GM18511 (cell line): ENCODE data around the gene CDKL1.
"Not testable (repeated sequence)": the region's sequence is repeated elsewhere in the genome, so short reads cannot be mapped to it uniquely, and the experiment has no call there.

Experiments used
- ATAC-seq: cut with Tn5 transposase; IDR thresholded peaks from one replicate; pipeline ENCODE4 v1.9.1; 2021; ENCODE audit warnings: mild to moderate bottlenecking, moderate library complexity; ENCODE audit not compliant: unreplicated experiment

Gene CDKL1

DNA sequence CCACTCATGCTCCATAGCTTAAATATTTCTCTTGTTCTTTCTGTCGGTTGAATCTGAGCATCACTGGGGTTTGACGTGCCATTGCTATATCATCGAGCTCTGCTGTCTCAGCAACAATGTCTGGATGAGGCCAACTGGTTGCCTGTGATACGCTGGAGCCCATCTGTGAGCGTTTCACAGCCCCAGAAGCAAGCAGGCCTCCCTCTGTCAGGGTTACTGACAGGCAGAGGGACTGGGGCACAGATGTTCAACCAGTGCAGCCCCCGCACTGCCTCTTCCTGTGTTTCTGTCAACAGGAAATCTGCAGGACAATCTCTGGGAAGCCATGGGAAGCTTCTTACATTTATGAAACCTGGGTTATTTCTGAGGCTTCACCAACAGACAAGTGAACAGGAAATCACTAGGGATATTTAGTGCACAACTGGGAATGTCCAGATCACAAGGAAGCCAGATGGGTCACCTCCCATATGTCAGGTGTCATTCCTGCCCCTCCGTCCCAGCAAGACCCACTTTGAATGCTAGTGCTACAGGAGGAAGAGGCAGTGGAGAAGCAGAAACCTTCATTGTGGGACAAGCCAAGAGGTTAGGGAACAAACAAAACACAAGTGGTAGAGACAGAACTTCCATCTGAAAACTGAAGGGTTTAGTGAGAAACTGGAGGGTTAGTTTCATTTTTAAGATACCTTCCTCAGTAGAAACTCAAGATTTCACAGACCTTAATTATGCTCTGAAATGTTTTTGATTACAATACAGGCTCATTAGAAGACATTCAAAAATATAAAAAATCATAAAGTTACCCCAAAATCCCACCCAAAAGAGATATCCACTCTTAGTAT is 60.5 kb downstream of the CDKL1 start:
- no peak for ATAC-seq

- no peak for ATAC-seq
Measured at GRCh38 chr14:50335389-50335788, 61.3 kb downstream of the CDKL1 start.

GRCh38 chr14:50334211-50334610 is 62.5 kb downstream of the CDKL1 start:
- ATAC-seq = no peak

- ATAC-seq = no peak
Measured at GRCh38 chr14:50333014-50333509, 63.6 kb downstream of the CDKL1 start.

- no peak for ATAC-seq
Measured at GRCh38 chr14:50331596-50331995, 65.1 kb downstream of the CDKL1 start.

- peak; percentile 89 for ATAC-seq
Measured at GRCh38 chr14:50321009-50321660, 75.5 kb downstream of the CDKL1 start.

GRCh38 chr14:50320283-50320682 is 76.4 kb downstream of the CDKL1 start:
- ATAC-seq = peak; percentile 50

DNA sequence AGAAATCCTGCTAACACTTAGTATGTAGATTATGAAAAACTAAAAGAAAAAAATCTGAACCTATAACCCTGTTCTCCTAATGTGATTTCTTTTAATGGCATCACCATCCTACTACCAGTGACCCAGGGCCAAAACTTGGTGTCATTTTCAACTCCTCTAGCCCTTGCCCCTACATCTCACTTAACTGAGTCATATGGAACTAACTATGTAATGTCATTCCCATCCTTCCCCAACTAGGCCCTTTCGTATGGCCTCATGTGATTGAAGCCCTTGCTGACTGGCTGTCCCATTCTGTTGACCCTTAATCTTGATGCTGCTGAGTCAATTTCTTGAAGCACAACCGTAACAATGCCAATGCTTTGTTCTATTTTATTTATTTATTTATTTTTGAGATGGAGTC is 77.0 kb downstream of the CDKL1 start:
- ATAC-seq = no peak

GRCh38 chr14:50319293-50319692 is 77.4 kb downstream of the CDKL1 start:
- ATAC-seq = no peak

GRCh38 chr14:50318031-50318626 is 78.6 kb downstream of the CDKL1 start:
- no peak for ATAC-seq

DNA sequence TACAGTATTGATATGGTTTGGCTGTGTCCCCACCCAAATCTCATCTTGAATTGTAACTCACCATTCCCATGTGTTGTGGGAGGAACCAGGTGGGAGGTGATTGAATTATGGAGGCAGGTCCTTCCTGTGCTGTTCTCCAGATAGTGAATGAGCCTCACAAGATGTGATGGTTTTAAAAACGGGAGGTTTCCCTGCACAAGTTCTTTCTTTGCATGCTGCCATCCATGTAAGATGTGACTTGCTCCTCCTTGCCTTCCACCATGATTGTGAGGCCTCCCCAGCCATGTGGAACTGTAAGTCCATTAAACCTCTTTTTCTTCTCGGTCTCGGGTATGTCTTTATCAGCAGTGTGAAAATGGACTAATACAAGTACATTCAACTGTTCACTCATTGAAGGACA is 82.6 kb downstream of the CDKL1 start:
- ATAC-seq = not testable (repeated sequence)

GRCh38 chr14:50312734-50313054 is 84.0 kb downstream of the CDKL1 start:
- ATAC-seq = peak; percentile 31

DNA sequence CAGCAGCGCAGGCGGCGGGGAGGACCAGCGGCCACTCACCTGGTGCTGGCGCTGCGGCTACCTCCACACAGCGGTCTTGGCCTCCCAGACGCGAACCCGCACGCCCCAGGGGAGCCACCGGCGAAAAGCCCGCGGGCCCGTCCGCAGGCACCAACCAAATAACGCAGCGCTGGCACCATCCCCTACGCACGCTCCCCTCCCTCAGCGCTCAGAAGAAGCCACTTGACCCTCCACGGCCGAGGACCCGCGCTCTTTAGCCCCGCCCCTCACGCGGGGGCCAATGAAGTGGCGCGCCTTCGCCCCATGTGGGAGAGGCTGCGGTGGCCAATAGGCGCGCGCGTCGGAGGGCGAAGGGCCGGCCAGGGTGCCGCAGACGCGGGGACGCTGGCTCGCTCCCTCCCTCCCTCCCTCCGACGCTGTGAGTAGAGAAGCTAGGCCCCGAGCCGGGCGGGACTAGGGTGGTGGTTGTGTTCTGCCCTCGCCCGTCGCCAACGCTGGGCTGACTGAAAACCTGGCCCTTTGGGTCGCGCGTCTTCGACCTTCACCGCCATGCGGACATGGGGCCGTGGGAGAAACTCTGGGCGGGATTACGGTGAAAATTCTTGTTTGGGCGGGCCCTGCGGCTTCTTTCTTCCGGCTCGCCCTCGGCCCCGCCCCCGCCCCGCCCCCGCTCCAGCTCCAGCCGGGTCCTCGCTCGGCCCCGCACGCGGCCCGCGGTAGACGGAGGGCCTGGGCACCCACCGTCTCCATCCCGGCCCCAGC is 84.5 kb downstream of the CDKL1 start, which contains the start of the genes DMAC2L and L2HGDH:
Gene DMAC2L, plus strand, starts transcription at position 353 of the 762 bp plus-strand sequence. CDS start 9,164 bp downstream, outside the sequence.
Gene L2HGDH, minus strand, starts transcription at position 258 of the 762 bp plus-strand sequence. Its CDS starts 79 bp downstream, at position 179.
- peak; percentile 94 for ATAC-seq

DNA sequence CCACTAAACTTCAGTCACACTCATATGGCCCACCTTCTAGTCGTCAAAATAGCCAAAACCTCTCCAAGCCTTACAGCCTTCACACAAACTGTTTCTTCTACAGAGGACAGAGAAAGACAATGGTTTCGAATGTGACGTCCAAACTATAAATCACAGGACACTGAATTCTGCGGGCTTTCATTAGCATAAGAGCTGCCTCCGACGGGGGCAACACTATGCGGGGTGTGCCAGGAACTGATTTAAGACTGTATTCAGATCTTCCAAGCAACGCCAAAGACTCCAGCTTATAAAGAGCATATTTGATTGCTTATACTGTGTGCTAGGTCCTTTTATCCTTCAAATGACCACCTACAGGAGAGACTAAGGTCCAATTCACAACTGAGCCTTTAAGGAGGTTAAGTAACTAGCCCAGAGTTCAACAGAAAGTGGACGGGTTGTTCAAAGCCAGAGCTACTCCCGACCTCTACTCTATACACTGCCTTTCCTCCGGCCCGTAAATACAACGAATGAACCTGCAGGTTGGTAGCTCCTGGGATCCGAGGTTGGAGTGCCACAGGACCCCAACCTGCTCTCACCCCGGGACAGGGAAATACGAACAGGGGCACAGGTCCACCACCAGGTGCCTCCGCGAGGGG is 85.2 kb downstream of the CDKL1 start:
- ATAC-seq = no peak

- ATAC-seq = no peak
Measured at GRCh38 chr14:50310445-50310844, 86.2 kb downstream of the CDKL1 start.

DNA sequence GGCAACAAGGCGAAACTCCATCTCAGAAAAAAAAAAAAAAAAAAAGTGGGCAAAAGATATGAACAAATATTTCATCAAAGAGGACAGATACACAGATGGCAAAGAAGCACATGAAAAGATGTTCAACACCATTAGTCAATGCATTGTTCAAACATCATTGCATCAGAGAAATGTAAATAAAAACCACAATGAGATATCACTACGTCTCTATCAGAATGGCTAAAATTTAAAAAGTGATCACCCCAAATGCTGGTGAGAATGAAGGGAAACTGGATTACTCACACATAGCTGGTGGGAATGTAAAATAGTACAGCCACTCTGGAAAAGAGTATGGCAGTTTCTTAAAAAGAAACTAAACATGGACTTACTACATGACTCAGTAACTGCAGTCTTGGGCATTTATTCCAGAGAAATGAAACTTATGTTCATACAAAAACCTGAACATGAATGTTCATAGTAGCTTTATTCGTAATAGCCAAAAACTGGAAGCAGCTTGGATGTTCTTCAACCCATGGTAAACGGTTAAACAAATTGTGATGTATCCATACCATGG is 88.2 kb downstream of the CDKL1 start:
- ATAC-seq = no peak

GRCh38 chr14:50303744-50304471 is 92.8 kb downstream of the CDKL1 start:
- no peak for ATAC-seq

DNA sequence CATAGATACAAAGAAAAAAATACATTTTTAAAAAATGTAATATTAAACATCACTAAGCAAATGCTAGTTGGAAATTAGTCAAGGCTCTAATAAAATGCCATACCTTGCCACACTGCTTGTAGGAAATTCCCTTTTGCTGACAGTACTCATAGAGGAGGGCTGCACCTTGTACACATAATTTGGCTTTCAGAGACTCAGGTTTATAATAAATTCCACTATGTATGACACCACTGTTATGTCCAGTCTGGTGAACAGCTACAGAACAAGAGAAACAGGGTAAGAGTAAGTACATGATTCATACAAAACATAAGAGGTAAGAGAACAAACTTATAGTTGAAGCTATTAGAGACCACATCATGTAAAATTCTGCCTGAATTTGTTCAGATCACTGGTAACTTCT is 94.8 kb downstream of the CDKL1 start:
- no peak for ATAC-seq

- no peak for ATAC-seq
Measured at GRCh38 chr14:50299585-50299984, 97.1 kb downstream of the CDKL1 start.
